Measurements from ENCODE around the gene PRKG1. TPM values are rescaled to one million over a fixed set of nuclear protein-coding genes. Genes with fewer than 3 reads are reported as not detected.

The PRKG1 gene
- total and polyA plus RNA-seq, 2 experiments from 2014 or later: 18.2 to 21.1 TPM

DNA sequence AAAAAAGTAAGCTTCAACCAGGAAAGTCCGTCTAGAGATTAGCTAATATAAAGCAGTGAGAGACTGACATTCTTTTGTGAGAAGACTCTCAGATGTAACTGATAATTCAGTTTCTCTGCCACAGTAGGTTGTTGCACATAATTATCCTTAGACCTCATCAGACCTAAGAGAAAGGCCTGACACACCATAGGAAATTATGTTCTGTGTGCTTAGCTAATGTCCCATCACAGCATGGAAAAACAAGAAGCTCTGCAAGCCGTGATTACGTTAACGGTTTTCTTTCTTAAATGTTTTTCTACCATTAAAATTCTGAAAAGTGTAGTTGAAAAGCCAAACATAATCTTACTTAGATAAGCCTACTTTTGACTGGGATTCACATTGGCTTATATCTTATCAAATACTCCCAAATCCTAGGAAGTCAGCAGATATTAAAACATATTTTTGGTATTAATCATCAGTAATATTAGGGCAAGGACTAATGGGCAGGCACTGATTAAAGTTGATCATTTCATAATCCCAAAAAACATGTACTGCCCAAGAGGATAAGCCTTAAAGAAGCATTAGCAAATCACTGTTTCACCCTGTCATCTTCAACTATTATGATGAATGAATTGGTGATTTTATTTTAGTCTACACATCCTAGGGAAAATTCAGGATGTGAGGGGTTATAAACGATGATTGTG lies 619.9 kb downstream of the PRKG1 start (continued):
- TF ChIP-seq ZNF331 (CRISPR knock-in tag; IDR thresholded peaks at IDR 0.05; ENCODE audit: low read depth) (no peak), CREB1 (CRISPR knock-in tag; IDR thresholded peaks at IDR 0.05; ENCODE audit: low read depth) (no peak), NANOG (IDR thresholded peaks at IDR 0.05; ENCODE audit: borderline replicate concordance) (no peak), JUNB (IDR thresholded peaks at IDR 0.05; ENCODE audit: unreplicated experiment) (no peak)
- TF ChIP-seq, protein P1, sequence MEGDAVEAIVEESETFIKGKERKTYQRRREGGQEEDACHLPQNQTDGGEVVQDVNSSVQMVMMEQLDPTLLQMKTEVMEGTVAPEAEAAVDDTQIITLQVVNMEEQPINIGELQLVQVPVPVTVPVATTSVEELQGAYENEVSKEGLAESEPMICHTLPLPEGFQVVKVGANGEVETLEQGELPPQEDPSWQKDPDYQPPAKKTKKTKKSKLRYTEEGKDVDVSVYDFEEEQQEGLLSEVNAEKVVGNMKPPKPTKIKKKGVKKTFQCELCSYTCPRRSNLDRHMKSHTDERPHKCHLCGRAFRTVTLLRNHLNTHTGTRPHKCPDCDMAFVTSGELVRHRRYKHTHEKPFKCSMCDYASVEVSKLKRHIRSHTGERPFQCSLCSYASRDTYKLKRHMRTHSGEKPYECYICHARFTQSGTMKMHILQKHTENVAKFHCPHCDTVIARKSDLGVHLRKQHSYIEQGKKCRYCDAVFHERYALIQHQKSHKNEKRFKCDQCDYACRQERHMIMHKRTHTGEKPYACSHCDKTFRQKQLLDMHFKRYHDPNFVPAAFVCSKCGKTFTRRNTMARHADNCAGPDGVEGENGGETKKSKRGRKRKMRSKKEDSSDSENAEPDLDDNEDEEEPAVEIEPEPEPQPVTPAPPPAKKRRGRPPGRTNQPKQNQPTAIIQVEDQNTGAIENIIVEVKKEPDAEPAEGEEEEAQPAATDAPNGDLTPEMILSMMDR (conservative IDR thresholded peaks at IDR 0.05; ENCODE audit: low read depth in 2 of 2): no peak

- DNase-seq (ENCODE audit: low spot score) (no peak), ATAC-seq (no peak)
- Mint-ChIP-seq H3K4me3 (no peak overlapping the region; the same call in 2 of the 3 replicates), H3K9me3 (no peaks in the 10 kb centered on the region; the same call in 2 of the 3 replicates), H3K27me3 (ENCODE audit: insufficient read depth, low read depth, poor library complexity) (peaks cover 3% of the 10 kb centered on the region), H3K27ac (peak overlapping the region; percentile 48; the same call in 1 of the 2 replicates), H3K36me3 (ENCODE audit: low read depth) (peaks cover 22% of the 10 kb centered on the region), H3K4me1 (peaks cover 29% of the 10 kb centered on the region)
- Histone ChIP-seq H3K36me3 (ENCODE audit: insufficient read depth) (no peaks in the 10 kb centered on the region), H3K27ac (ENCODE audit: low read depth) (no peak overlapping the region), H3K9me2 (ENCODE audit: insufficient read depth) (no peaks in the 10 kb centered on the region), H3F3A (replicated peaks; ENCODE audit: low read depth) (no peaks in the 10 kb centered on the region), H3K79me2 (replicated peaks; ENCODE audit: insufficient read depth) (peaks cover 32% of the 10 kb centered on the region), H3K4me1 (ENCODE audit: insufficient read depth) (peaks cover 9% of the 10 kb centered on the region; the same call in 1 of the 2 replicates), H4K20me1 (replicated peaks; ENCODE audit: insufficient read depth) (peaks cover 5% of the 10 kb centered on the region; the same call in 1 of the 2 replicates), H3K4me2 (no peak overlapping the region), H3K27me3 (ENCODE audit: insufficient read depth) (no peaks in the 10 kb centered on the region), H3K4me3 (no peak overlapping the region), H2AFZ (no peak overlapping the region)
- TF ChIP-seq NANOG (IDR thresholded peaks at IDR 0.05; ENCODE audit: borderline replicate concordance): no peak
- TF ChIP-seq, protein P1 (conservative IDR thresholded peaks at IDR 0.05; ENCODE audit: low read depth in 2 of 2): no peak
- no peak for TF ChIP-seq CREB1 (CRISPR knock-in tag; IDR thresholded peaks at IDR 0.05; ENCODE audit: low read depth)
- no peak for TF ChIP-seq EZH2phosphoT487 (IDR thresholded peaks at IDR 0.05; ENCODE audit: unreplicated experiment)
- no peak for TF ChIP-seq JUNB (IDR thresholded peaks at IDR 0.05; ENCODE audit: unreplicated experiment)
These were observed 622.0 kb downstream of the PRKG1 start for GRCh38 chr10:51696251-51696650.

- Histone ChIP-seq H3K9me2 (ENCODE audit: insufficient read depth) (no peaks in the 10 kb centered on the region), H3K27ac (ENCODE audit: low read depth) (no peak overlapping the region), H3K4me2 (peak overlapping the region; percentile 91), H3K4me1 (ENCODE audit: insufficient read depth) (peaks cover 9% of the 10 kb centered on the region; the same call in 1 of the 2 replicates), H3F3A (replicated peaks; ENCODE audit: low read depth) (no peaks in the 10 kb centered on the region), H4K20me1 (replicated peaks; ENCODE audit: insufficient read depth) (peaks cover 5% of the 10 kb centered on the region; the same call in 1 of the 2 replicates), H3K36me3 (ENCODE audit: insufficient read depth) (no peaks in the 10 kb centered on the region), H3K79me2 (replicated peaks; ENCODE audit: insufficient read depth) (peaks cover 32% of the 10 kb centered on the region), H3K4me3 (peak overlapping the region; percentile 82), H2AFZ (0 out of 2 replicates have a peak overlapping the region, but pooled peaks have one; percentile 85), H3K27me3 (ENCODE audit: insufficient read depth) (no peaks in the 10 kb centered on the region)
- Mint-ChIP-seq H3K27ac (peak overlapping the region; percentile 100), H3K27me3 (ENCODE audit: insufficient read depth, low read depth, poor library complexity) (peaks cover 3% of the 10 kb centered on the region), H3K4me1 (peaks cover 32% of the 10 kb centered on the region), H3K4me3 (peak overlapping the region; percentile 98), H3K9me3 (no peaks in the 10 kb centered on the region; the same call in 2 of the 3 replicates), H3K36me3 (ENCODE audit: low read depth) (peaks cover 22% of the 10 kb centered on the region)
- ATAC-seq (no peak), DNase-seq (ENCODE audit: low spot score) (peak; percentile 28)
- TF ChIP-seq CREB1 (CRISPR knock-in tag; IDR thresholded peaks at IDR 0.05; ENCODE audit: low read depth): no peak
- no peak for TF ChIP-seq REST (IDR thresholded peaks at IDR 0.05; ENCODE audit: unreplicated experiment)
- no peak for TF ChIP-seq ZNF331 (CRISPR knock-in tag; IDR thresholded peaks at IDR 0.05; ENCODE audit: low read depth)
- no peak for TF ChIP-seq NANOG (IDR thresholded peaks at IDR 0.05; ENCODE audit: borderline replicate concordance)
- TF ChIP-seq POLR2AphosphoS5 (IDR thresholded peaks at IDR 0.05; ENCODE audit: low read depth): no peak
These were observed 624.3 kb downstream of the PRKG1 start for GRCh38 chr10:51698473-51699063.

Data from GM23338 (cell line).